ENCODE data around the gene FAM3B. TPM values are rescaled to one million over a fixed set of nuclear protein-coding genes. Genes with fewer than 3 reads are reported as not detected.

Gene FAM3B
- polyA plus RNA-seq, 3 donors: 0.15 TPM; not detected in 2

DNA sequence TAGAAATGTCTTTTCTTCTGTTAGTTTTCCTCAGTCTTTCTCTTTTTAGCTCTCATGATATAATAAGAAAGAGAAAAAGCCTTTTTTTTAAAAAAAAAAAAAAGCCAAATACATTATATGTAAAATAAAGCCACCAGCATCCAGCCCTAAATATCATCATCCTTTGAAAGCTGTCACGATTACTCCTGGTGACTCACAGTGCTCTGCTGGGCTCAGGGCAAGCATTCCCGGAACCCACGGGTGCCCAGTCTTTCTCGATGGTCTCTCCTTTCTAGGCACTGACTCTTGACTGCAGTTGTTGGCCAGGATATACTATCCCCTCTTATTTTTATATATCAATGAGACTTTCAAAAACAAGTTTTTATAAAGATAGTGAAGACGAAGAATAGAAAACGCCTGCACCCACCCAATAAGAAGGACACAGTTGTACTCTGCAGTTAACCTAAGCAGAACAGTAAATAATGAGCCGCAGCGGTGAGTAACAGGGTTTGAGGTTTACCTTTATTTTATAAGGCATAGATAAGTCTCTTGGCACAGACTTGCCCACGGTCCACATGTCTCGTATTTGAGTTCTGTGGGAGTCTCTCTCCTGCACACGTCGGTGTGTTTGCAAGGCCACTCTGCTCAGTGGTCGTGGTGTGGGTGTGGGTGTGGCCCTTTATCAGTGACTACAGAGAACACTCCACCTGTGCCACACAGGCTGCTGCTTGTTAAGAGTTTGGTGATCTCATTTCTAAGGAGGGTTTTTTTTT is 29.5 kb downstream of the FAM3B start:
- Mint-ChIP-seq H3K4me3 (no peak overlapping the region), H3K27me3 (ENCODE audit: low read depth in 3 of 3) (peaks cover 5 to 9% (median 6%) of the 10 kb centered on the region in 3 donors), H3K4me1 (peaks cover 10% of the 10 kb centered on the region), H3K9me3 (peaks cover 2 to 11% (median 4%) of the 10 kb centered on the region in 7 donors), H3K27ac (peak overlapping the region in 1 of 7 donors; percentile 50), H3K36me3 (no peaks in the 10 kb centered on the region)
- WGBS (ENCODE audit: insufficient coverage): no CpG with 5 or more reads among the region's 13 CpGs
- Histone ChIP-seq H4K20me1 (ENCODE audit: insufficient read depth, low read length) (no peaks in the 10 kb centered on the region), H3K36me3 (replicated peaks in 1 of 2; ENCODE audit: control insufficient read depth in 1 of 2, insufficient read depth in 2 of 2, low read length in 2 of 2) (no peaks in the 10 kb centered on the region), H3K4me2 (replicated peaks; ENCODE audit: extremely low read depth, low read length, poor library complexity, severe bottlenecking) (no peak overlapping the region), H3K9me3 (replicated peaks in 1 of 2; ENCODE audit: control insufficient read depth in 1 of 2, insufficient read depth in 1 of 2, low read length in 2 of 2) (peaks cover 0 to 3% of the 10 kb centered on the region in 2 donors), H3K27ac (ENCODE audit: low read depth in 1 of 2, low read length in 2 of 2) (no peak overlapping the region), H3K4me1 (ENCODE audit: control insufficient read depth in 1 of 2, insufficient read depth in 2 of 2, low read length in 2 of 2) (peaks cover 13 to 14% of the 10 kb centered on the region in 2 donors), H3K9ac (ENCODE audit: insufficient read depth, low read length, poor library complexity, severe bottlenecking) (no peak overlapping the region), H3K4me3 (replicated peaks in 1 of 3; ENCODE audit: low read depth in 2 of 3, low read length in 3 of 3) (no peak overlapping the region), H3K79me2 (ENCODE audit: insufficient read depth, low read length) (no peaks in the 10 kb centered on the region), H2AFZ (ENCODE audit: insufficient read depth, low read depth, low read length, poor library complexity, severe bottlenecking) (no peak overlapping the region), H3K27me3 (ENCODE audit: control insufficient read depth in 2 of 2, insufficient read depth in 2 of 2, low read length in 2 of 2) (no peaks in the 10 kb centered on the region)
- intact Hi-C loops (cut with micrococcal nuclease): loop anchor here in 1 of 2 donors (5.0 kb wide), 1 partner anchor 36 kb away; no protein-coding TSS in a partner anchor
- DNase-seq: no peak
- TF ChIP-seq, protein P1, sequence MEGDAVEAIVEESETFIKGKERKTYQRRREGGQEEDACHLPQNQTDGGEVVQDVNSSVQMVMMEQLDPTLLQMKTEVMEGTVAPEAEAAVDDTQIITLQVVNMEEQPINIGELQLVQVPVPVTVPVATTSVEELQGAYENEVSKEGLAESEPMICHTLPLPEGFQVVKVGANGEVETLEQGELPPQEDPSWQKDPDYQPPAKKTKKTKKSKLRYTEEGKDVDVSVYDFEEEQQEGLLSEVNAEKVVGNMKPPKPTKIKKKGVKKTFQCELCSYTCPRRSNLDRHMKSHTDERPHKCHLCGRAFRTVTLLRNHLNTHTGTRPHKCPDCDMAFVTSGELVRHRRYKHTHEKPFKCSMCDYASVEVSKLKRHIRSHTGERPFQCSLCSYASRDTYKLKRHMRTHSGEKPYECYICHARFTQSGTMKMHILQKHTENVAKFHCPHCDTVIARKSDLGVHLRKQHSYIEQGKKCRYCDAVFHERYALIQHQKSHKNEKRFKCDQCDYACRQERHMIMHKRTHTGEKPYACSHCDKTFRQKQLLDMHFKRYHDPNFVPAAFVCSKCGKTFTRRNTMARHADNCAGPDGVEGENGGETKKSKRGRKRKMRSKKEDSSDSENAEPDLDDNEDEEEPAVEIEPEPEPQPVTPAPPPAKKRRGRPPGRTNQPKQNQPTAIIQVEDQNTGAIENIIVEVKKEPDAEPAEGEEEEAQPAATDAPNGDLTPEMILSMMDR (IDR thresholded peaks at IDR 0.05): no peak

DNA sequence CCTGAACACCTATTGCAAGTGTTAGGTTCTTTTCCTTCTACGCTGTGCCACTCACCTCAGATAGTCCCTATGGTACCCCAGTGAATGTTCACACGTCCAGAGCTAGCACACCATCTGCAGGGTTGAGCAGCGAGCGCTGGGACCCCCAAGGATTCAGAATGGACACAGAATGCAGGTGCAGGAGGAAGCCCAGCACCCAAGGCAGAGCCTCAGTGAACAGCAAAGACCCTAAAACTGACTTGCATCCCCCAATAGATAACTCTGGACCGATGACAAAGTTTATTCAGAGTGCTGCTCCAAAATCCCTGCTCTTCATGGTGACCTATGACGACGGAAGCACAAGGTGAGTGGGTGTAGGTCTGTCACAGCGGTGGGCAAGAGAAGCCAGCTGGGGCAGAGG is 30.2 kb downstream of the FAM3B start:
- Histone ChIP-seq H3K27me3 (ENCODE audit: control insufficient read depth in 2 of 2, insufficient read depth in 2 of 2, low read length in 2 of 2) (no peaks in the 10 kb centered on the region), H3K36me3 (replicated peaks in 1 of 2; ENCODE audit: control insufficient read depth in 1 of 2, insufficient read depth in 2 of 2, low read length in 2 of 2) (no peaks in the 10 kb centered on the region), H3K4me2 (replicated peaks; ENCODE audit: extremely low read depth, low read length, poor library complexity, severe bottlenecking) (no peak overlapping the region), H3K27ac (ENCODE audit: low read depth in 1 of 2, low read length in 2 of 2) (no peak overlapping the region), H3K4me1 (ENCODE audit: control insufficient read depth in 1 of 2, insufficient read depth in 2 of 2, low read length in 2 of 2) (peaks cover 13 to 14% of the 10 kb centered on the region in 2 donors), H3K9ac (ENCODE audit: insufficient read depth, low read length, poor library complexity, severe bottlenecking) (no peak overlapping the region), H3K79me2 (ENCODE audit: insufficient read depth, low read length) (no peaks in the 10 kb centered on the region), H4K20me1 (ENCODE audit: insufficient read depth, low read length) (no peaks in the 10 kb centered on the region), H3K9me3 (replicated peaks in 1 of 2; ENCODE audit: control insufficient read depth in 1 of 2, insufficient read depth in 1 of 2, low read length in 2 of 2) (peaks cover 0 to 3% of the 10 kb centered on the region in 2 donors), H3K4me3 (replicated peaks in 1 of 3; ENCODE audit: low read depth in 2 of 3, low read length in 3 of 3) (no peak overlapping the region), H2AFZ (ENCODE audit: insufficient read depth, low read depth, low read length, poor library complexity, severe bottlenecking) (no peak overlapping the region)
- no peaks in the 10 kb centered on the region for H3K36me3 Mint-ChIP-seq
- no peak for DNase-seq
- H3K27me3 Mint-ChIP-seq (ENCODE audit: low read depth in 3 of 3): peaks cover 6 to 9% (median 8%) of the 10 kb centered on the region in 3 donors
- H3K4me1 Mint-ChIP-seq: peaks cover 10% of the 10 kb centered on the region
- TF ChIP-seq, protein P1 (IDR thresholded peaks at IDR 0.05): no peak
- H3K4me3 Mint-ChIP-seq: no peak overlapping the region
- H3K9me3 Mint-ChIP-seq: peaks cover 2 to 9% (median 4%) of the 10 kb centered on the region in 7 donors
- peak overlapping the region in 1 of 7 donors; percentile 50 for H3K27ac Mint-ChIP-seq
- WGBS (ENCODE audit: insufficient coverage): 84% methylated on average over 8 of the region's 8 CpGs
- intact Hi-C loops (cut with micrococcal nuclease): loop anchor here in 1 of 2 donors (5.0 kb wide), 1 partner anchor 36 kb away; no protein-coding TSS in a partner anchor

All from CD14-positive monocyte (primary cell).